Sigmoid colon (tissue), 7 donors: Measurements from ENCODE around the gene UGCG. TPM values are rescaled to one million over a fixed set of nuclear protein-coding genes. Genes with fewer than 3 reads are reported as not detected.

ENCODE experiments used
- DNase-seq: peaks from one replicate; pipeline ENCODE4 v3.0.0-alpha.2; 2019
- H3K27ac ChIP-seq, 4 donors: fragments of 200-600 bp; sonication (generic); one replicate each; pipeline ENCODE4 v1.5.1; 2016 to 2019; ENCODE audit warnings: mild to moderate bottlenecking in 1 of 4
- H3K27me3 ChIP-seq, 3 donors: fragments of 200-600 bp; sonication (generic); one replicate each; pipeline ENCODE4 v1.5.1; 2019; ENCODE audit warnings: mild to moderate bottlenecking in 1 of 3
- H3K36me3 ChIP-seq, 4 donors: fragments of 200-600 bp; sonication (generic); one replicate each; pipeline ENCODE4 v1.5.1; 2016 to 2019
- H3K4me1 ChIP-seq, 4 donors: fragments of 200-600 bp; sonication (generic); one replicate each; pipeline ENCODE4 v1.5.1; 2017 to 2019
- H3K4me3 ChIP-seq, 4 donors: fragments of 200-600 bp; sonication (generic); one replicate each; pipeline ENCODE4 v1.5.1; 2017 to 2019; ENCODE audit warnings: mild to moderate bottlenecking in 2 of 4, moderate library complexity in 1 of 4
- H3K9me3 ChIP-seq, 4 donors: fragments of 200-600 bp in 3 of 4; sonication (generic) in 3 of 4; one replicate each; pipeline versions ENCODE4 v1.5.1 to v1.6.1; 2013 to 2019
- EP300 ChIP-seq, 4 donors: sonication (generic); formaldehyde crosslinking; IDR thresholded peaks; one replicate each; pipeline ENCODE4 v1.6.1; 2017; ENCODE audit warnings: antibody characterized with exemption in 4 of 4
- POLR2A ChIP-seq, 2 donors: fragments of 450-650 bp; IDR thresholded peaks; one replicate each; pipeline ENCODE4 v1.6.1; 2016; ENCODE audit warnings: antibody characterized with exemption in 2 of 2, mild to moderate bottlenecking in 2 of 2, moderate library complexity in 2 of 2
- POLR2AphosphoS5 ChIP-seq, 4 donors: sonication (generic); formaldehyde crosslinking; IDR thresholded peaks; one replicate each; pipeline ENCODE4 v1.6.1; 2017; ENCODE audit warnings: antibody characterized with exemption in 4 of 4
- WGBS, 2 donors: extraction: QIAGEN DNeasy Blood & Tissue Kit; methylation state at CpG; one replicate each; pipeline ENCODE4 v1.1.7; 2013; 5-methylcytosine and 5-hydroxymethylcytosine counted together
- intact Hi-C: fragments of 100-400 bp; cut with DNase I; formaldehyde crosslinking; loops from one replicate; pipeline ENCODE4 v1.15.1; 2023
- polyA plus RNA-seq, 3 donors: library from polyadenylated mRNA; stranded (reverse); fragments of 200-250 nt; gene quantifications; one replicate each; pipeline ENCODE4 v1.2.3, GENCODE V29; 2013
- total RNA-seq, 4 donors: library from RNA; depleted of rRNA; stranded (reverse); fragments of >200 nt; gene quantifications; one replicate each; pipeline ENCODE4 v1.1.0, GENCODE V29; 2016
- TF ChIP-seq, protein P1 (sequence below), 4 experiments: fragments of 450-650 bp in 3 of 4; fragments of 200-600 bp in 1 of 4; IDR thresholded peaks; one replicate each; pipeline ENCODE4 v1.5.1; 2016 to 2019; ENCODE audit warnings: antibody characterized with exemption in 4 of 4, mild to moderate bottlenecking in 3 of 4, moderate library complexity in 2 of 4
- donor health status: healthy with polysubstance abuse.
- donor health status: Bipolar disorder and iron deficiency.
- donor health status: healthy.

The UGCG gene
- total and polyA plus RNA-seq, 7 donors = 7.8 to 89.3 (median 20.7) TPM

DNA sequence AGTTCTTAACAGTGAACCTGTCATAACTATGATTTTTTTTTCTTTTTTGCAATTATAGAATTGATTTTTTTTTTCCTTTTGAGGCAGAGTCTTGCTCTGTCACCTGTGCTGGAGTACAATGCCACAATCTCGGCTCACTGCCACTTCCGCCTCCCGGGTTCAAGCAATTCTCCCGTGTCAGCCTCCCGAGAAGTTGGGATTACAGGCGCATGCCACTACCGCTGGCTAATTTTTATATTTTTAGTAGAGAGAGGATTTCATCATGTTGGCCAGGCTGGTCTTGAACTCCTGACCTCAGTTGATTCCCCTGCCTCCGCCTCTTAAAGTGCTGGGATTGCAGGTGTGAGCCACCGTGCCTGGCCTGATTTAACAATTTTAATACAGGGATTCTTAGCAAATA lies 21.4 kb downstream of the UGCG start:
- Histone ChIP-seq H3K27ac (no peak overlapping the region), H3K4me3 (no peak overlapping the region), H3K9me3 (no peaks in the 10 kb centered on the region), H3K36me3 (peaks cover 0 to 29% (median 0%) of the 10 kb centered on the region in 4 donors), H3K27me3 (no peaks in the 10 kb centered on the region), H3K4me1 (peaks cover 0 to 45% (median 24%) of the 10 kb centered on the region in 4 donors)
- intact Hi-C loops = no loop called here
- DNase-seq = no peak
- no peak for TF ChIP-seq POLR2A (IDR thresholded peaks at IDR 0.05)
- no peak for TF ChIP-seq EP300 (IDR thresholded peaks at IDR 0.05)
- no peak for TF ChIP-seq POLR2AphosphoS5 (IDR thresholded peaks at IDR 0.05)
- TF ChIP-seq, protein P1, sequence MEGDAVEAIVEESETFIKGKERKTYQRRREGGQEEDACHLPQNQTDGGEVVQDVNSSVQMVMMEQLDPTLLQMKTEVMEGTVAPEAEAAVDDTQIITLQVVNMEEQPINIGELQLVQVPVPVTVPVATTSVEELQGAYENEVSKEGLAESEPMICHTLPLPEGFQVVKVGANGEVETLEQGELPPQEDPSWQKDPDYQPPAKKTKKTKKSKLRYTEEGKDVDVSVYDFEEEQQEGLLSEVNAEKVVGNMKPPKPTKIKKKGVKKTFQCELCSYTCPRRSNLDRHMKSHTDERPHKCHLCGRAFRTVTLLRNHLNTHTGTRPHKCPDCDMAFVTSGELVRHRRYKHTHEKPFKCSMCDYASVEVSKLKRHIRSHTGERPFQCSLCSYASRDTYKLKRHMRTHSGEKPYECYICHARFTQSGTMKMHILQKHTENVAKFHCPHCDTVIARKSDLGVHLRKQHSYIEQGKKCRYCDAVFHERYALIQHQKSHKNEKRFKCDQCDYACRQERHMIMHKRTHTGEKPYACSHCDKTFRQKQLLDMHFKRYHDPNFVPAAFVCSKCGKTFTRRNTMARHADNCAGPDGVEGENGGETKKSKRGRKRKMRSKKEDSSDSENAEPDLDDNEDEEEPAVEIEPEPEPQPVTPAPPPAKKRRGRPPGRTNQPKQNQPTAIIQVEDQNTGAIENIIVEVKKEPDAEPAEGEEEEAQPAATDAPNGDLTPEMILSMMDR (IDR thresholded peaks at IDR 0.05) = no peak
- 83 to 95% methylated on average over 9 of the region's 9 CpGs for WGBS, 2 donors

DNA sequence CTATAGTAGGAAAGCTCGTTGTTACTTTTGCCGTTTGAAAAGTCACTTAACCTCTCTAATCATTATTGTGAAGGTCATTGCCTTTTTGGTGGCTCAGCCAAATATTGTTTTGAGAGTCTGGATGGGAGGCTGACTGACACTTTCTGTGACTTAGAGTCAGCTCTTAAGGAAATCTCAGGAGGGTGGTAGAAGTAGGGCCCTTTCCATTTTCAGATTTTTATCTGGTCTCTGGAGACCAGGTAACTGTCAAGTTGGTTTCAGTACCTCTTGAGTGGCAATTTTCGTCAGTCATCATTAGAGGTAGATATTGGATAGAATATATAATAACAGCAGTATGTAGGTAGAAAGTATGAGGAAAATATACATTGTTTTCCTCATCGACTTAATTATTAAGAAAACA lies 23.3 kb downstream of the UGCG start:
- H3K9me3 ChIP-seq = no peaks in the 10 kb centered on the region
- peaks cover 0 to 43% (median 0%) of the 10 kb centered on the region in 4 donors for H3K36me3 ChIP-seq
- H3K27me3 ChIP-seq = no peaks in the 10 kb centered on the region
- no peak for DNase-seq
- WGBS, 2 donors = 78 to 80% methylated on average over 4 of the region's 4 CpGs
- H3K4me3 ChIP-seq = no peak overlapping the region
- H3K4me1 ChIP-seq = peaks cover 0 to 28% (median 13%) of the 10 kb centered on the region in 4 donors
- no peak overlapping the region for H3K27ac ChIP-seq
- intact Hi-C loops = no loop called here
- TF ChIP-seq EP300 (IDR thresholded peaks at IDR 0.05) = no peak

DNA sequence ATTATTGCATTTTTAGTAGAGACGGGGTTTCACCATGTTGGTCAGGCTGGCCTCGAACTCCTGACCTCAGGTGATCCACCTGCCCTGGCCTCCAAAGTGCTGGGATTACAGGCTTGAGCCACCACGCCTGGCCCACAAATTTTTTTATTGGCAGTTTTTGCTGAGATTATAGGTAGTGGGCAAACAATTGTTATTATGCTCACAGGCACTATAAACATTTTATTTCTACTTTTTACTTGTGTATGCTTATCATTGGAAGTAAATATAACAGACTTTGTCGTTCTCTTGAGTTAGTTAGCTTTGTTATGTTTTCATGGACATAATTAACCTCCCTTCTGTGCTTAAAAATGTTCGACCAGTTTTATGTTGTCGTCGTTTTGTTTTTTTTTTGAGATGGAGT lies 23.9 kb downstream of the UGCG start:
- DNase-seq = no peak
- Histone ChIP-seq H3K9me3 (no peaks in the 10 kb centered on the region), H3K4me1 (peaks cover 0 to 21% (median 10%) of the 10 kb centered on the region in 4 donors), H3K4me3 (no peak overlapping the region), H3K27me3 (no peaks in the 10 kb centered on the region), H3K36me3 (peaks cover 0 to 50% (median 0%) of the 10 kb centered on the region in 4 donors), H3K27ac (no peak overlapping the region)
- no peak for TF ChIP-seq POLR2A (IDR thresholded peaks at IDR 0.05)
- TF ChIP-seq POLR2AphosphoS5 (IDR thresholded peaks at IDR 0.05) = no peak
- TF ChIP-seq, protein P1 (IDR thresholded peaks at IDR 0.05) = no peak
- TF ChIP-seq EP300 (IDR thresholded peaks at IDR 0.05) = no peak
- WGBS, 2 donors = 66 to 87% methylated on average over 7 of the region's 7 CpGs
- intact Hi-C loops = no loop called here

DNA sequence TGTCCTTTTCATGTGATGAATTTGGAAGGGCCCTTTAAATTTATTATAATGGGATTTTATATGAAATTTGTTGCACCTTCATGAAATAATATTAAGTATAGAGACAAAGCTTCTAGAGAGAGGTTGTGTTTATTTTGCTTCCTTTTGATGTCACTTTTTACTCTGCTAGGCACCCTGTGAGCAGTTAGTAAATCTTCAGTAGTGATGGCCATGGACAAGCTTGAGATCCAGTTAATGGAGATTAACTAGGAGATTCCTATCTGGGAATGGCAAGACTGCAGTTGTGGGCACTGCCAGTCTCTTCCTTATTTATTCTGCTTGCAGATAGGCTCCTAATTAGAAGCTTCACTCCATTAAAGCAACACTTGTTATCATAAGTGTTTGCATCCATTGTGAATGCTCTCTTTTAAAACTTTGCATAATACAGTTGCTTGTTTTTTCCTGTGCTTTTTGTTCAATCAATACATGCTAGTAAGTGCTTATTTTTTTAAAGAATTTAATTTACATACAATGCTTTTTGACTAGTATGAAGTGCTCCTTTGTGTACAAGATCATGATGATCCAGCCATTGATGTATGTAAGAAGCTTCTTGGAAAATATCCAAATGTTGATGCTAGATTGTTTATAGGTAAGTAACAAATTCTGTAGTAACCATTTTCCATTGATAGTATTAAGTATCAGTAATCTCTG lies 25.9 kb downstream of the UGCG start:
- H3K4me1 ChIP-seq = peaks cover 0 to 12% (median 7%) of the 10 kb centered on the region in 4 donors
- H3K27me3 ChIP-seq = no peaks in the 10 kb centered on the region
- intact Hi-C loops = no loop called here
- H3K4me3 ChIP-seq = no peak overlapping the region
- no peak for DNase-seq
- no peaks in the 10 kb centered on the region for H3K9me3 ChIP-seq
- H3K36me3 ChIP-seq = peaks cover 0 to 68% (median 0%) of the 10 kb centered on the region in 4 donors
- no peak for TF ChIP-seq POLR2A (IDR thresholded peaks at IDR 0.05)
- no peak for TF ChIP-seq POLR2AphosphoS5 (IDR thresholded peaks at IDR 0.05)
- no peak for TF ChIP-seq EP300 (IDR thresholded peaks at IDR 0.05)
- TF ChIP-seq, protein P1 (IDR thresholded peaks at IDR 0.05) = no peak
- H3K27ac ChIP-seq = no peak overlapping the region

DNA sequence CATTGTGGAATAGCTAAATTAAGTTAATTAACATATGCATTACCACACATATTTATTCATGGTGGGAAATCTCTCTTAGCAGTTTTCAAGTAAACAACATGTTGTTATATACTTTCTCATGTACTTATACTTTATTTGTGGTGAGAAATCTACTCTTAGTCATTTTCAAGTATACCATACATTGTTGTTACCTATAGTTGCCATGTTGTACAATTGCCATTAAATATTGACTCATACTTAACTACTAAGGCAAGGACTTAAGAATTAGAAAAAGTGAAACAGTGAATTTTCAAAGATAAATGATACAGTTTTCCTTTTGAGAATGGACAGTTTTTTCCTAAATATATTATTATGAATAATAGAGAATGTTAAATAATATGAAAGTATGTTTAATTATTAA lies 27.7 kb downstream of the UGCG start:
- intact Hi-C loops = no loop called here
- peaks cover 0 to 12% (median 7%) of the 10 kb centered on the region in 4 donors for H3K4me1 ChIP-seq
- peaks cover 0 to 77% (median 0%) of the 10 kb centered on the region in 4 donors for H3K36me3 ChIP-seq
- H3K27ac ChIP-seq = no peak overlapping the region
- H3K27me3 ChIP-seq = no peaks in the 10 kb centered on the region
- no peak for DNase-seq
- no peaks in the 10 kb centered on the region for H3K9me3 ChIP-seq
- no peak overlapping the region for H3K4me3 ChIP-seq
- TF ChIP-seq POLR2AphosphoS5 (IDR thresholded peaks at IDR 0.05) (no peak), POLR2A (IDR thresholded peaks at IDR 0.05) (no peak), EP300 (IDR thresholded peaks at IDR 0.05) (no peak)
- TF ChIP-seq, protein P1 (IDR thresholded peaks at IDR 0.05) = no peak
